Nephron progenitor cell (in vitro differentiated cells): Measurements from ENCODE around the gene ATF6B.
A peak's percentile ranks its signal among the peaks of the same experiment; 100 is the strongest.

Source experiments
- DNase-seq: peaks from one replicate; pipeline ENCODE4 v3.0.0; 2021
- H3K27ac Mint-ChIP-seq: 2 replicates; pipeline ENCODE4 v1.8.0; 2021; ENCODE audit warnings: mild to moderate bottlenecking, moderate library complexity, mixed read lengths
- H3K27me3 Mint-ChIP-seq: 2 replicates; pipeline ENCODE4 v1.8.0; 2021; ENCODE audit warnings: mild to moderate bottlenecking, low read depth, mixed read lengths; ENCODE audit not compliant: poor library complexity
- H3K36me3 Mint-ChIP-seq: 2 replicates; pipeline ENCODE4 v1.8.0; 2021; ENCODE audit warnings: low read depth, mixed read lengths
- H3K4me1 Mint-ChIP-seq: 2 replicates; pipeline ENCODE4 v1.8.0; 2021; ENCODE audit warnings: mixed read lengths
- H3K4me3 Mint-ChIP-seq: 2 replicates; pipeline ENCODE4 v1.8.0; 2021; ENCODE audit warnings: mild to moderate bottlenecking, moderate library complexity, mixed read lengths
- H3K9me3 Mint-ChIP-seq: 2 replicates; pipeline ENCODE4 v1.8.0; 2021; ENCODE audit warnings: mild to moderate bottlenecking, moderate library complexity, mixed read lengths
- CTCF ChIP-seq: fragments of 200-600 bp; sonication (generic); IDR thresholded peaks from 2 replicates; pipeline ENCODE4 v1.5.0; 2021; ENCODE audit warnings: antibody characterized with exemption

ATF6B gene

GRCh38 chr6:32074996-32075532 lies 53.0 kb downstream of the ATF6B start:
- H3K4me1 Mint-ChIP-seq, result peaks cover 78% of the 10 kb centered on the region
- peak overlapping the region; percentile 95 for H3K27ac Mint-ChIP-seq
- no peak for TF ChIP-seq CTCF
- no peaks in the 10 kb centered on the region for H3K36me3 Mint-ChIP-seq
- H3K27me3 Mint-ChIP-seq, result peaks cover 2% of the 10 kb centered on the region
- H3K9me3 Mint-ChIP-seq, result no peaks in the 10 kb centered on the region
- DNase-seq, result no peak
- peak overlapping the region; percentile 10 for H3K4me3 Mint-ChIP-seq

- no peak for DNase-seq
- no peaks in the 10 kb centered on the region for H3K9me3 Mint-ChIP-seq
- H3K4me1 Mint-ChIP-seq, result peaks cover 81% of the 10 kb centered on the region
- no peaks in the 10 kb centered on the region for H3K36me3 Mint-ChIP-seq
- TF ChIP-seq CTCF, result no peak
- no peak overlapping the region for H3K4me3 Mint-ChIP-seq
- H3K27me3 Mint-ChIP-seq, result peaks cover 9% of the 10 kb centered on the region
- H3K27ac Mint-ChIP-seq, result peak overlapping the region; percentile 14
Observed at GRCh38 chr6:32073613-32074012, 54.4 kb downstream of the ATF6B start.

GRCh38 chr6:32073101-32073500 lies 54.9 kb downstream of the ATF6B start:
- no peak for DNase-seq
- Mint-ChIP-seq H3K27ac (peak overlapping the region; percentile 14), H3K4me1 (peaks cover 81% of the 10 kb centered on the region), H3K4me3 (no peak overlapping the region), H3K9me3 (no peaks in the 10 kb centered on the region), H3K27me3 (peaks cover 9% of the 10 kb centered on the region), H3K36me3 (no peaks in the 10 kb centered on the region)
- no peak for TF ChIP-seq CTCF

- no peak for DNase-seq
- H3K36me3 Mint-ChIP-seq, result no peaks in the 10 kb centered on the region
- H3K9me3 Mint-ChIP-seq, result no peaks in the 10 kb centered on the region
- peak overlapping the region; percentile 20 for H3K27ac Mint-ChIP-seq
- peaks cover 70% of the 10 kb centered on the region for H3K4me1 Mint-ChIP-seq
- TF ChIP-seq CTCF, result no peak
- H3K4me3 Mint-ChIP-seq, result no peak overlapping the region
- H3K27me3 Mint-ChIP-seq, result peaks cover 9% of the 10 kb centered on the region
Observed at GRCh38 chr6:32070814-32071543, 57.1 kb downstream of the ATF6B start.

- Mint-ChIP-seq H3K9me3 (no peaks in the 10 kb centered on the region), H3K36me3 (no peaks in the 10 kb centered on the region), H3K4me1 (peaks cover 60% of the 10 kb centered on the region), H3K4me3 (no peak overlapping the region), H3K27ac (peak overlapping the region; percentile 29), H3K27me3 (peaks cover 9% of the 10 kb centered on the region)
- TF ChIP-seq CTCF, result no peak
- no peak for DNase-seq
Observed at GRCh38 chr6:32069878-32070515, 58.0 kb downstream of the ATF6B start.
